GM12878 (cell line): ENCODE results near the gene PNPLA5. TPM values are rescaled to one million over a fixed set of nuclear protein-coding genes. Genes with fewer than 3 reads are reported as not detected.

ENCODE experiments used
- ATAC-seq: fragments of 200-7000 bp; cut with Tn5 transposase; 3 replicates; pipeline ENCODE4 v1.9.1; 2020; ENCODE audit warnings: mild to moderate bottlenecking, moderate library complexity
- BruUV-seq: library from RNA; stranded (reverse); fragments of 400-500 nt; replicated peaks from 2 replicates; lab custom pipeline; 2021; lab: Mats Ljungman, UMichigan
- CTCF ChIA-PET: fragments of 300-600 bp; sonication (Branson Sonifier 250); formaldehyde crosslinking; extraction: SDS; loops from one replicate; lab custom pipeline; 2021; ENCODE audit warnings: inconsistent platforms; lab: Yijun Ruan, JAX
- POLR2A ChIA-PET: fragments of 350-600 bp; formaldehyde crosslinking; extraction: SDS; loops from one replicate; lab custom pipeline; 2021; ENCODE audit warnings: inconsistent platforms; lab: Charles Lee
- RAD21 ChIA-PET: fragments of 300-600 bp; sonication (Branson Sonifier 250); formaldehyde crosslinking; loops from one replicate; lab custom pipeline; 2023; ENCODE audit warnings: antibody characterized with exemption; ENCODE audit not compliant: unreplicated experiment; lab: Charles Lee
- SMC1A ChIA-PET: fragments of 300-600 bp; sonication (Branson Sonifier 250); formaldehyde crosslinking; loops from one replicate; lab custom pipeline; 2023; ENCODE audit not compliant: unreplicated experiment, uncharacterized antibody; lab: Charles Lee
- DNase-seq: peaks from one replicate; pipeline ENCODE4 v3.0.0-alpha.2; 2011; ENCODE audit warnings: low read depth, low spot score
- FAIRE-seq: peaks from 3 replicates; lab custom pipeline; 2011; peaks lifted over from hg19 to GRCh38; lab: Jason Lieb, UNC
- H2AFZ ChIP-seq: 2 replicates; pipeline ENCODE4 v1.6.0; 2011; ENCODE audit warnings: low read depth, low read length, control low read depth; ENCODE audit not compliant: control insufficient read depth
- H3K27ac ChIP-seq: 2 replicates; pipeline ENCODE4 v1.5.1; 2011; ENCODE audit warnings: control low read depth; ENCODE audit not compliant: control insufficient read depth, insufficient read depth
- H3K27me3 ChIP-seq, 2 experiments: replicated peaks in 1 of 2; 2 replicates each; pipeline versions ENCODE4 v1.6.0 to v1.6.1; 2011; ENCODE audit warnings: low read length in 1 of 2; ENCODE audit not compliant: control insufficient read depth in 2 of 2, insufficient read depth in 2 of 2
- H3K36me3 ChIP-seq, 2 experiments: 2 replicates each; pipeline ENCODE4 v1.5.1; 2011; ENCODE audit warnings: low read length in 1 of 2; ENCODE audit not compliant: control insufficient read depth in 2 of 2, insufficient read depth in 2 of 2
- H3K4me1 ChIP-seq: 2 replicates; pipeline ENCODE4 v1.6.1; 2011; ENCODE audit warnings: mild to moderate bottlenecking, low read length, moderate library complexity, mixed read lengths; ENCODE audit not compliant: control insufficient read depth, insufficient read depth
- H3K4me2 ChIP-seq: 2 replicates; pipeline ENCODE4 v1.6.0; 2011; ENCODE audit warnings: control low read depth; ENCODE audit not compliant: control insufficient read depth, insufficient read depth
- H3K4me3 ChIP-seq: fragments of 200-600 bp; sonication (generic); 2 replicates; pipeline ENCODE4 v1.5.1; 2016
- H3K79me2 ChIP-seq: 2 replicates; pipeline ENCODE4 v1.6.0; 2011; ENCODE audit warnings: low read length; ENCODE audit not compliant: control insufficient read depth, insufficient read depth
- H3K9ac ChIP-seq: 2 replicates; pipeline ENCODE4 v1.8.0; 2011; ENCODE audit warnings: low read length, control low read depth, mixed read lengths; ENCODE audit not compliant: control insufficient read depth, insufficient read depth
- H3K9me3 ChIP-seq: replicated peaks from 3 replicates; pipeline ENCODE4 v1.5.1; 2011; ENCODE audit warnings: mild to moderate bottlenecking, low read length; ENCODE audit not compliant: control insufficient read depth, insufficient read depth
- H4K20me1 ChIP-seq: 2 replicates; pipeline ENCODE4 v1.6.0; 2011; ENCODE audit not compliant: control insufficient read depth, insufficient read depth
- BMI1 ChIP-seq: fragments of 450-650 bp; IDR thresholded peaks from 2 replicates; pipeline ENCODE4 v1.6.1; 2016; ENCODE audit warnings: mild to moderate bottlenecking, moderate library complexity, borderline replicate concordance
- BRCA1 ChIP-seq: IDR thresholded peaks from 2 replicates; pipeline ENCODE4 v1.6.1; 2011; ENCODE audit warnings: low read depth, low read length, improper control_type of control experiment
- E2F4 ChIP-seq: IDR thresholded peaks from 2 replicates; pipeline ENCODE4 v1.6.1; 2012; ENCODE audit warnings: low read depth, low read length, improper control_type of control experiment
- EGR1 ChIP-seq, 2 experiments: IDR thresholded peaks; 1 replicate in 1 of 2; 2 replicates in 1 of 2; pipeline ENCODE4 v1.6.1; 2011 to 2012; ENCODE audit warnings: low read depth in 2 of 2, low read length in 2 of 2, borderline replicate concordance in 1 of 2, mild to moderate bottlenecking in 1 of 2, moderate library complexity in 1 of 2
- ETV6 ChIP-seq, 2 experiments: fragments of 450-650 bp in 1 of 2; IDR thresholded peaks in 1 of 2; conservative IDR thresholded peaks in 1 of 2; 2 replicates each; pipeline ENCODE4 v1.6.1; 2014; ENCODE audit warnings: antibody characterized with exemption in 1 of 2, borderline replicate concordance in 1 of 2, low read depth in 1 of 2, mild to moderate bottlenecking in 1 of 2, moderate library complexity in 1 of 2
- HDAC2 ChIP-seq: fragments of 200-600 bp; sonication (generic); IDR thresholded peaks from 2 replicates; pipeline ENCODE4 v1.6.1; 2017
- HDAC6 ChIP-seq: fragments of 200-600 bp; sonication (generic); IDR thresholded peaks from one replicate; pipeline ENCODE4 v1.8.0; 2017; ENCODE audit warnings: antibody characterized with exemption; ENCODE audit not compliant: unreplicated experiment
- PBX3 ChIP-seq: IDR thresholded peaks from 2 replicates; pipeline ENCODE4 v1.6.1; 2011; ENCODE audit warnings: mild to moderate bottlenecking, low read depth, low read length, moderate library complexity; ENCODE audit not compliant: insufficient replicate concordance
- SUPT20H ChIP-seq: IDR thresholded peaks from 2 replicates; pipeline ENCODE4 v1.6.1; 2011; ENCODE audit warnings: low read depth, mild to moderate bottlenecking, low read length, moderate library complexity, borderline replicate concordance; ENCODE audit not compliant: control insufficient read depth
- SUZ12 ChIP-seq: fragments of 200-600 bp; sonication (generic); IDR thresholded peaks from one replicate; pipeline ENCODE4 v1.6.1; 2018; ENCODE audit warnings: antibody characterized with exemption, mild to moderate bottlenecking; ENCODE audit not compliant: unreplicated experiment
- USF1 ChIP-seq: IDR thresholded peaks from 2 replicates; pipeline ENCODE4 v1.6.1; 2011; ENCODE audit warnings: borderline replicate concordance, low read depth, mild to moderate bottlenecking, moderate library complexity, mixed read lengths, low read length; ENCODE audit not compliant: insufficient read depth; ENCODE audit errors: extremely low read length
- USF2 ChIP-seq: IDR thresholded peaks from 2 replicates; pipeline ENCODE4 v1.6.1; 2011; ENCODE audit warnings: low read depth, low read length, improper control_type of control experiment, borderline replicate concordance
- ZNF207 ChIP-seq: fragments of 450-650 bp; IDR thresholded peaks from 2 replicates; pipeline ENCODE4 v1.6.1; 2014; ENCODE audit warnings: antibody characterized with exemption, mild to moderate bottlenecking, borderline replicate concordance
- WGBS: methylation state at CpG from one replicate; pipeline ENCODE4 v1.1.6; 2016; ENCODE audit warnings: low lambda C conversion rate; ENCODE audit not compliant: insufficient replicate concordance, insufficient coverage; ENCODE audit errors: missing lambda C conversion rate; 5-methylcytosine and 5-hydroxymethylcytosine counted together
- in situ Hi-C: fragments of 300-500 bp; cut with MboI; formaldehyde crosslinking; loops from 9 replicates; pipeline ENCODE4 v1.14.3; 2018; ENCODE audit warnings: mixed read lengths
- intact Hi-C: fragments of 100-400 bp; cut with micrococcal nuclease; formaldehyde crosslinking; loops from one replicate; pipeline ENCODE4 v1.14.2; 2022; ENCODE audit not compliant: unreplicated experiment
- polyA plus RNA-seq, 11 experiments: library from polyadenylated mRNA; depleted of rRNA in 4 of 11; unstranded in 6 of 11; stranded (reverse) in 5 of 11; fragments of >200 nt; fragmentation: Nextera tagmentation in 4 of 11; fragmentation: Illumina TruSeq in 1 of 11; extraction: Ambion mirVana in 4 of 11; extraction: Trizol in 1 of 11; gene quantifications; 1 replicate in 1 of 11; 2 replicates in 10 of 11; pipeline versions ENCODE4 v1.2.1 to v1.2.3, GENCODE V29; 2011 to 2016; ENCODE audit warnings: inconsistent platforms in 2 of 11, missing spikeins in 2 of 11, low read depth in 1 of 11
- total RNA-seq, 4 experiments: library from RNA; depleted of rRNA in 3 of 4; stranded (reverse); fragments of >200 nt in 3 of 4; fragmentation: Illumina TruSeq in 1 of 4; extraction: Trizol in 1 of 4; gene quantifications; 2 replicates each; pipeline versions ENCODE4 v1.2.1 to v1.2.3, GENCODE V29; 2013 to 2021

Gene PNPLA5
- total and polyA plus RNA-seq, 10 of the 15 experiments (the other 5 are each of a cell fraction or from before 2014, with no cell fraction given): not detected

- TF ChIP-seq EGR1 (IDR thresholded peaks at IDR 0.05; ENCODE audit: borderline replicate concordance in 1 of 2, low read depth in 2 of 2, low read length in 2 of 2): no peak
- no peak for TF ChIP-seq ZNF207
- TF ChIP-seq SUZ12: no peak
Measured at GRCh38 chr22:43835166-43835565, 56.6 kb downstream of the PNPLA5 start (continued).

- Histone ChIP-seq H3K9me3 (no peaks in the 10 kb centered on the region), H3K4me3 (no peak overlapping the region), H3K27me3 (no peaks in the 10 kb centered on the region; a peak in 1 of 4 replicates), H3K4me1 (no peaks in the 10 kb centered on the region), H3K4me2 (no peak overlapping the region), H3K27ac (no peak overlapping the region), H3K9ac (no peak overlapping the region), H4K20me1 (no peaks in the 10 kb centered on the region), H3K36me3 (no peaks in the 10 kb centered on the region), H2AFZ (no peak overlapping the region), H3K79me2 (no peaks in the 10 kb centered on the region)
- BruUV-seq: no TSS peak
- TF ChIP-seq BRCA1: no peak
- no peak for TF ChIP-seq HDAC2
- no peak for TF ChIP-seq SUPT20H
- TF ChIP-seq USF1: no peak
- no peak for TF ChIP-seq PBX3
- TF ChIP-seq E2F4: no peak
- no peak for TF ChIP-seq USF2
- no peak for TF ChIP-seq EGR1 (IDR thresholded peaks at IDR 0.05; ENCODE audit: borderline replicate concordance in 1 of 2, low read depth in 2 of 2, low read length in 2 of 2)
- TF ChIP-seq ETV6 (conservative IDR thresholded peaks at IDR 0.05 in 1 of 2, IDR thresholded peaks at IDR 0.05 in 1 of 2; ENCODE audit: borderline replicate concordance in 1 of 2, low read depth in 1 of 2): no peak
- no peak for TF ChIP-seq BMI1
- TF ChIP-seq HDAC6: no peak
- POLR2A ChIA-PET: no interaction called here
- ATAC-seq (no peak), DNase-seq (no peak), FAIRE-seq (no peak)
- in situ Hi-C loops (no loop called here), intact Hi-C loops (no loop called here)
- RAD21 ChIA-PET: no interaction called here
- SMC1A ChIA-PET: no interaction called here
- CTCF ChIA-PET: no interaction called here
- 54% methylated on average over 33 of the region's 36 CpGs for WGBS
Measured at GRCh38 chr22:43833286-43834240, 58.2 kb downstream of the PNPLA5 start.
